GM19372 (cell line): Measurements from ENCODE around the gene FOXO3.

ENCODE experiments used
- ATAC-seq: cut with Tn5 transposase; IDR thresholded peaks from one replicate; pipeline ENCODE4 v1.9.1; 2021; ENCODE audit warnings: mild to moderate bottlenecking, low read depth, moderate library complexity; ENCODE audit not compliant: unreplicated experiment

Gene FOXO3

GRCh38 chr6:108702106-108702851 lies 141.6 kb downstream of the FOXO3 start:
- ATAC-seq: no peak

- no peak for ATAC-seq
Observed at GRCh38 chr6:108706649-108707048, 145.9 kb downstream of the FOXO3 start.

- ATAC-seq: no peak
Observed at GRCh38 chr6:108707328-108707976, 146.7 kb downstream of the FOXO3 start.

- no peak for ATAC-seq
Observed at GRCh38 chr6:108710030-108710429, 149.3 kb downstream of the FOXO3 start.

- ATAC-seq: no peak
Observed at GRCh38 chr6:108710551-108710950, 149.8 kb downstream of the FOXO3 start.

- ATAC-seq: no peak
Observed at GRCh38 chr6:108711071-108711470, 150.4 kb downstream of the FOXO3 start.

GRCh38 chr6:108711826-108712225 lies 151.1 kb downstream of the FOXO3 start:
- ATAC-seq: no peak

- no peak for ATAC-seq
Observed at GRCh38 chr6:108712946-108713345, 152.2 kb downstream of the FOXO3 start.

- ATAC-seq: no peak
Observed at GRCh38 chr6:108714101-108714765, 153.5 kb downstream of the FOXO3 start.

GRCh38 chr6:108714766-108715414 lies 154.2 kb downstream of the FOXO3 start:
- no peak for ATAC-seq

- ATAC-seq: no peak
Observed at GRCh38 chr6:108715832-108716231, 155.1 kb downstream of the FOXO3 start.

GRCh38 chr6:108716801-108717791 lies 156.4 kb downstream of the FOXO3 start:
- no peak for ATAC-seq

- ATAC-seq: no peak
Observed at GRCh38 chr6:108719477-108719876, 158.8 kb downstream of the FOXO3 start.

- ATAC-seq: no peak
Observed at GRCh38 chr6:108720827-108721226, 160.1 kb downstream of the FOXO3 start.

GRCh38 chr6:108721286-108721685 lies 160.6 kb downstream of the FOXO3 start:
- no peak for ATAC-seq

GRCh38 chr6:108723594-108723993 lies 162.9 kb downstream of the FOXO3 start:
- no peak for ATAC-seq

- no peak for ATAC-seq
Observed at GRCh38 chr6:108726726-108727339, 166.1 kb downstream of the FOXO3 start.

GRCh38 chr6:108727966-108728730 lies 167.4 kb downstream of the FOXO3 start:
- no peak for ATAC-seq

- no peak for ATAC-seq
Observed at GRCh38 chr6:108728826-108729225, 168.1 kb downstream of the FOXO3 start.
